HG03175 (cell line): ENCODE data around the gene SDSL.

Experiments
- ATAC-seq: cut with Tn5 transposase; IDR thresholded peaks from one replicate; pipeline ENCODE4 v1.9.1; 2021; ENCODE audit warnings: mild to moderate bottlenecking, moderate library complexity; ENCODE audit not compliant: unreplicated experiment

SDSL gene

GRCh38 chr12:113467502-113468364 lies 45.6 kb downstream of the SDSL start:
- ATAC-seq = no peak

DNA sequence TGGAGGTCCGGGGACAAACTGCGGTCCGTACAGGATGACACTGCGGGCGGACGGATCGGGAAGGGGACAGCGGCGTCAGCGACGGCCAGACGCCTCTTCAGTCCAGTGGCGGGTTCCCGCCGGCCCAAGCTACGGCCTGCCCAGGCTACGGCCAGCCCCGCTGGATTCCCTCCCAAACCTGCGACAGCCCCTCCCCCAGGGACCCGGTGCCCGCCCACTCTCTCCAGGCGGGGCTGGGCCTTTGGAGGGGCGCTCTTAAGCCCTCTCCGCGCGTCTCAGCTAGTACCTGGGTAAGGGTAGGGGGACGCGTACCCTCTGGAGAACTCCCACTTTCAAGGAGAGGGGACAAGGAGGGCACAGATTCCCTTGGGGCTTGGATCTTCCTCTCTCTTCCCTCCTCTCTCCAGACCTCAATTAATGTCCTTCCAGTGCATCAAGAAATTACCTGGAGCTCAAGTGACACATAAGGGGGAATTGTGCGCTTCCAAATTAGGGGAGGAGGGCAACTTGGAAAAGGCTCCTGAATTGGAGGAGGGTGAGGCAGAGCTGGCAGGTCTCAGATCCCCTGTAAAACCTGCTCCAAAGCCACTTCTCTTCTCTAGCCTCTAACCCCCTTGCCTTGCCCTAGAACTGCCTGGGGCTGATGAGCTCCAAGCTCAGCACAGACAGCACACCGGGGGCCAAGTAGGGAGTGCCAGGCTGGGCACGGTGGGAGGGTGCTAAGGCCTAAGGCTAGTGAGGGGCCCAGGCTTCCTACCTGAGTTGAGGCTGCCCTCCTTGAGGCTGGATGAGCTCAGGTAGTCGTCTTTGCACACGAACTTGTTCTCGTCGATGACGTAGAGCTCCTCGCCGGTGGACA lies 46.4 kb downstream of the SDSL start:
- no peak for ATAC-seq

- no peak for ATAC-seq
Observed at GRCh38 chr12:113469224-113469948, 47.2 kb downstream of the SDSL start.

DNA sequence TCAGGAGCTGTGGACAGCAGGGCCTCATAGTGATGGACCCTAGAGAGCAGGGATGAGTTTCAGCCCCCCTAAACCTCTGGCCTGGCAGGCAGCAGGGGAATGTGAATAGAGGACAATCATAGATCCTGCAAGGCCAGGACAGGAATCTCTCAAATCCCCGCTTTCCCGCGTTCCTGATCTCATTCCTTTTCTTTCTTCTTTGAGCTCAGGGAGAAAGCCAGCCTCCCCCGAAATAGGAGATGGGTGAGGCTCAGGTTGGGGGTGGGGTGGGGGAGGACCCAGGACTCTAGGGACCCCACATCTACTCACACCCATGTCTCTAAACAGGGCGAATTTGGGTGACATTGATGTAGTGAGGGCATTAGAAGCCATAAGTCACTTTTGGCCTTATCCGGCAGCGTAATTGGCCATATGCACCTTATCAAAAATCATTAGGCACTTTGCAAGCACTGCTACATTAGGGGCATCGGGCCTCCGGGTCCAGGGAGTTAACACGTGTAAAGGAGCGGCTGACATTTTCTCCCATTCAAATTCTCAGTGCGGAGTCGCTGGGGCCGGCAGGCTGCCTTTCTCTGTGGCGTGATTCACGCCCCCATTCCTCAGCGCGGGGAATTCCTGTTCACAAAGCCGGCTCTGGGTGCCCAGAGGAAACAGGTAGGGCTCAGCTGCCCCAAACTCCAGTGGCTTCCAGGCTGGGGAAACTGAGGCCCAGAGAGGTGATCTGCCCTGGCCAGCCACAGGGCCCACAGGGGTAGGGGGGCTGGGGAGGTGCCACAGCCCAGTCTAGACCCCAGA lies 48.0 kb downstream of the SDSL start:
- no peak for ATAC-seq

DNA sequence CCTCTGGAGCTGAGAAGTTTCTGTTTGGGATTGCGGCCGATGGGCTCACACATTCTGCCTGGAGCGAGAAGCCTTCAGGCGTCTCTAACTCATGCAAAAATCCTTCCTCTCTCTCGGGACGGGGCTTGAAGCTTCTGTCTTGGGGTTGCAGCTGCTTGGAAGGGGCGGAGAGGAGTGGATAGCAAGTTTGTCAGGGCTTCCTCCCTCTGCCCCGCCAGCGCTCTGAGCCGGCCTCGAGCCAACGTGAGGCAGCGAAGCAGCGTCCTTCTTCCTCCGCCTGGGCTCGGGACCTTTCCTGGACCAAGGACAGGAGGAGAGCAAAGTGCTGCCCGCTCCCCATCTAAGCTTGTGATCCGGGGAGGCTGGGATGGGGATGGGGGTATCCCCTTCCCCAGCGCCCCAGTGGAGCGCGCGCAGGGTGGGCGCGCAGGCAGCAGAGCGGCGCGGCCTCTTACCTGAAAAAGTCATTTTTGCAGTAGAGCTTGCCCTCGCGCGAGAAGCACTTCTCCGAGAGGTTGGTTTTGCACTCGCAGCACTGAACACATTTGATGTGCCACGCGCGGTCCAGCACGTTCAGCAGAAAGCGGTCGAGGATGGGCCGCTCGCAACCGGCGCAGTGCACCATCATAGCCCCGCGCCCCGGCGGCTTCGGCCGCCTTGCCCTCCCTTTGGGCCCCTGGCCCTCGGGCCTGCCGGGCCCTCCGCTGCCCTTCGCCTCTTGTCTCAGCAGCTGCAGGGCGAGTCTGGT lies 48.9 kb downstream of the SDSL start:
- ATAC-seq = no peak

DNA sequence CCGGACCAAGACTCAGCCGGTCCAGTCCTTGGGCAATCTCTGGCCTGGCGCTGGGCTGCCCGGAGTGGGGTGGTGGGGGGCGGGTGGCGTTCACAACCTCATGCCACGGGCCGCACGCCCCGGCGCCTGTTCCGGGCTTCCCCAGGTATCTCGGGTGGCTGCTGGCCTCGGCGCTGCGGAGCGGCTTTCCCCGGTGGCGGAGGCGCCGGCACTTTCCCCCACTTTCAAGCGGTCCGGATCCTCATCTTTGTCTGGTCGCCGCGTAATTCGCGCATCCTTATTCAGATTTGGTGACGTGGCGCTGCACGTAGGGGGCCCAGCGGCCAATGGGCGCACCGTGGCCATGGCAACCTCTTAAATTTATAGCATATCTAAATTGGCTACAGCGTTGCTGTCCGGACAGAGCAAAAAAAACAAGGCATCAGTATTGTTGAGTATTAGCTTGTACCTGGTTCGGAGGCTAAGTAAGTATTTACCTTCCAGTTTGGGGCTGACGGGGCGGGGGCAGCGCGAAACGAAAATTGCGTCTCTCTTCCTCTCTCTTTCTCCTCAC lies 49.5 kb downstream of the SDSL start, which contains the start of gene LHX5:
Gene LHX5, minus strand, starts transcription at position 253 of the 553 bp plus-strand sequence. CDS start 373 bp downstream, outside the sequence.
- no peak for ATAC-seq

GRCh38 chr12:113472191-113473121 lies 50.3 kb downstream of the SDSL start:
- no peak for ATAC-seq

DNA sequence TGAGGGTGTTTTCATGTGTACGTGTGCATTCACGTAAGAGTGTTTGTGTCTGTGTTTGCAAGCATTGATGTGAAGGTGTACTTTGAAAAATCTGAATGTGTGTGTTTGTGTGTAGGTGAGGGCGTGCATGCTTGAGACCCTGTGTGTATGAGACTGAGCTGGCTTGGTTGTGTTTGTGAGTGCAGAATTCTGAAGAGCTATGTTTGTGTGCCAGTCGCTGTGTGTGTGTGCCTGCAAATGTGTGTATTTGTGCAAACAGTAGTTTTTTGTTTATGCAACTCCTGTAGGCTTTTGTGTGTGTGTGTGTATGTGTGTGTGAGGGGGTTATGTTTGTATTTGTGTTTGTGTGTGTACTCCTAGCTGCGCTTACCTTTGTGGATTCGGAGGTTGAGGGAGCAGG lies 51.2 kb downstream of the SDSL start:
- ATAC-seq = no peak

DNA sequence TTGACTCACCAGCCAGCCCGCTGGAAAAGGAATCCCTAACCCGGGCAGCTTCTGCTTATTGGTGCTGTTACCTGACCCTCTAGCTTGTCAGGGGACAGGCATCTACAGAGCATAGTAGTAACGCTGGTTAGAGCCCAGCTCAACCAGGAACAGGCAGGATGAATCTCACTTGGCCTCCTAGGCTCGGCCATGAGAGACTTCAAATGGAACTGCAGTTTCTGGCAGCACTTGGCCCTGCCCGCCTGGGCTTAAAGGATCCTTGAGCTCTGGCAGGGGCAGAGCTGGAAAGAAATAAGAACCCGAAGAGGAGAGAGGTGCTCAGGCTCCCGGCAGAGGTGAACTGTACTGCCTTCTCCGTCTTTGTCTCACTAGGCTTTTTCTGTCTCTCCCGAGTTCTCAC lies 51.8 kb downstream of the SDSL start:
- ATAC-seq = no peak

DNA sequence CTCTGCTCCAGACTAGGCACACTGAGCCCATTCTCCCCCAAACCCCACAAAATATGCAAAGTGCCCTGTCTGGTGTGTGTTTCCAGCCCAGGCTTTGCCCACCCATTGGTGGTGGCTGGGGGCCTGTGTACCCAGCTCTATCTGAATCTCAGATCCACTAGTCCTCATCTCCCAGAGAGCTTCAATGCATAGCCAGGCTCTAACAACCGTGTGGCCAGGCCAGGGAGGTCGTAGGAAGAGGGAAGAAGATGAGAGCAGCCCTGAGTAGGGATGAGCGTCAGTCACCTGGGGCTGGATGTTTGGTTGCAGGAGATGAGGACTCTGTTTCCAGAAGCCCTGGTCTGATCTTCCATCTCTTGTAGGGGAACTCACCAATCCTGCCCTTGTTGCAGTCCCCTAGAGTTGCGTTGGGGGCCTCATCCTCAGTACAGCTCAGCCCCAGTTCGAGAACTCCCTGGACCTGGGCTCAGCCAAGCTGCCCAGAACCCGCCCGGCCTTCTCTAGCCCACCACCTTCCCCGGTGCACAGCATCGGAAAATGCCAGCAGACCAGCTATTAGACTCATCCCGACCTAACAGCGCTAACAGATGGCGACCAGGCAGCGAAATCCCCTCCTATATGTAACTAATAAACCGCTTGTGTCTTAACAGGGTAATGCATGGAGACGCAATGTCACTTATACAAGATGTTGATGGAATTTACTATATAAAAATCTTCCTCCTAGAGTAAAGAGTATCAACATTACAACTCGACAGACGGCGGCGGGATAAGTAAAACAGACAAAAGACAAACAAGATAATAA lies 52.7 kb downstream of the SDSL start:
- no peak for ATAC-seq

GRCh38 chr12:113475451-113476175 lies 53.4 kb downstream of the SDSL start:
- no peak for ATAC-seq

DNA sequence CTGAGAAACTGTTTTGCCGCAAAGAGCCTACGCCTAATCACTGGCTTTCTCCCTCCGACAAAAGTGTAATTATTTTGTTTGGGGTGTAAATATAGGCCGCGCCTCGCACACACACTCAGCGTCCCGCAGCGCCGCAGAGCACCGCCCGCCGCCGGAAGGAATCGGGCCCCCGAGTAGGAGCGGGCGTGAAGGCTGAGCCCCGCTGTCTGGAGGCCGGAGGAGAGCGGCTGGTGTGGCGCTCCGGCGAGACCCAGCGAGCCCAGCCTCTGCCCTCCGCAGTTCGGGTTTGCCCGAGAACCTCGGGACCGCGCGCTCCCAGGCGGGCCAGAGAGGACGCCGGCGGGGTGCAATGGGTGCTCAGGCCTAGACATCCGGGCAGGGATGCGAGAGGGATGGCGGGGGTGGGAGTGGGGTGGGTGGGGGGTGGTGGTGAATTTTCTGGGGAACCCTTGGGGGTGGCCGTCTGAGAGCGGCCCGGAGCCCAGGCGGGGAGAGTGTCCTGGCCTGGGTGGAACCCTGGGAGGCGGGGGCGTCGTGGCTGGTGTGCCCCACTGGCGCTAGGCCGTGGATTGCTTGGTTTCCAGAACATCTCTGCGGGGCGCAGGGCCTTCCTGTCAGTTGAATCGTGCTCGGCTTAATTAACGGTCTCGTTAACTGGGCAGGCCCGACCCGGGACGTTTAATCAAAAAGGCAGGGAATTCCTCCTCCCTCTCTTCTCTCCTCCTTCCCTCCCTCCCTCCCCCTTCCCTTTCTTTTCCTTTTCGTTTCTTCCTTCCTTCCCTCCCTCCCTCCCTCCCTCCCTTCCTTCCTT lies 54.2 kb downstream of the SDSL start:
- ATAC-seq = no peak

GRCh38 chr12:113477171-113477841 lies 55.1 kb downstream of the SDSL start:
- ATAC-seq = no peak

DNA sequence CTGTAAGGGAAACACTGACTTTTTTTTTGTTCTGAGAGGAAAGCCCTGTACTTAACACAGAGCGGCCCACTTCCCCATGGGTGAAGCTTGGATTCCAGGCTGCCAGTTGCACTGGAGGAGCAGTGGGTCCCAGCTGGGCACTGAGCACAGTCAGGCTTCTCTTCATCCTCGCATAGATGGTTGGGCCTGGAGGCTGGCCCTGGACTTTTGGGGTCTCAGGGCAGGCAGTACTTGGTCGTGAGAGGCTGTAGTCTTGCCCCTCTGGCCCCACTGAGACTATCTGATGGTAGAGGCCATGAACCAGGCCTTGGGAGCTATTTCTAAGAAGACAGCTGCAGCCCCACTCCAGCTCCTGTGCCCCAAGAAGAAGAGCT lies 55.6 kb downstream of the SDSL start:
- ATAC-seq = no peak

- no peak for ATAC-seq
Observed at GRCh38 chr12:113478351-113479011, 56.3 kb downstream of the SDSL start.
